ENCODE data around the gene RXRB. TPM values are rescaled to one million over a fixed set of nuclear protein-coding genes. Genes with fewer than 3 reads are reported as not detected.

RXRB gene
- 10 to 100 TPM; 33.4 to 36.3 TPM for total RNA-seq

GRCh38 chr6:33200219-33201146 lies at the start of gene RXRB, which contains the start of gene SLC39A7:
Gene RXRB, minus strand, starts transcription at chr6:33200665. Its CDS starts 189 bp downstream, at chr6:33200476.
Gene SLC39A7, plus strand, starts transcription at chr6:33200867. Its CDS starts 379 bp downstream, at chr6:33201246.
- H3K9me3 ChIP-seq: no peaks in the 10 kb centered on the region
- peak within 1 kb of the TSS; percentile 75 for H3K4me3 ChIP-seq
- intact Hi-C loops (cut with DNase I): no loop called here
- no peaks in the 10 kb centered on the region for H3K27me3 ChIP-seq
- peaks cover 15% of the 10 kb centered on the region for H3K4me1 ChIP-seq
- TF ChIP-seq CTCF (IDR thresholded peaks at IDR 0.05): no peak
- H3K9ac ChIP-seq (ENCODE audit: low read depth in 2 of 2, low read length in 2 of 2): peak within 1 kb of the TSS; percentile 93 to 96
- DNase-seq: peak; percentile 99
- H3K36me3 ChIP-seq: peaks cover 3% of the 10 kb centered on the region
- peak within 1 kb of the TSS; percentile 94 for H3K27ac ChIP-seq

DNA sequence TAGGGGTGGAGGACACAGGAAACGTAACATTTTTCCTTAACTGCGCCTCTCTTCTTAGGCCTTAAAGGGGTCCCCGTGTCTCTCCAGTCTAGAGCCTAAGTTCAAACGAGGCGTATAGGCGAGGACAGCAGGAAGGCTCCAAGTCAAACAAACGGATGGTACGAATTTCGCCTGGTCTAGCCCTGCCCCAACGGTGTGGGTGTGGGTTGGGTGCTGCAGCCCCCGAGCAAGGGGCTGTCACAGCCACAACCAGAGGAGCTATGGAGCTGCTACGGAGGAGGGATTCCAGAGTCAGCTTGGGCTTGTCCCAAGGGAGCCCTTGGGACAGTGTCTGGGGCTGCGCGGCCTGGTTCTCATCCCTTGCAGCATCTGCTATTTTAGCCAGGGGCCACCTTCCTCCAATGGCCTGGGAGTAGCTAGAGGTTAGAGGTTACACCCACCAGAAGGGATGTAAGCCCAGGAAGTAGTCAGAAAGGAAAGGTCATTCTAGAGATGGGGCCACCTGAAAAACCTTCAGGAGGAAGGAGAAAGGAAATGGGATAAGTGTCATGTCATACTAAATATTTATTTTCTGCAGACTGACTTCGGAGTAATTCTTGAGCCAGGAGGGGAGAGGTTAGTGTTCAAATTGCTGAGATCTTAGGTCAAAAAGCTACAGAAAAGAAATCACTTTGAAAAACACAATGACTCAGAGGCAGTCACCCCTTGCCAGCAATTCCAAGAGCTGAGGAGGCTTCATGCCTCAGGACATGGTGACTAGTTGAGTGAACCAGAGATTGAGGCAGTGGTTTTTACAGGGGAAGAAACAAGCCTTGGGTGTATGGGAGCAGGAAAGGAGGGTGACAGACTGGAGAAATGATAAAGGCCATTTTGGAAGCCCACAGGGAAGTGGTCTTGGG lies 49.5 kb upstream of the RXRB start:
- peak; percentile 32 for DNase-seq
- no peaks in the 10 kb centered on the region for H3K9me3 ChIP-seq
- peak overlapping the region; percentile 54 for H3K4me3 ChIP-seq
- H3K27ac ChIP-seq: peak overlapping the region; percentile 91
- H3K27me3 ChIP-seq: no peaks in the 10 kb centered on the region
- intact Hi-C loops (cut with DNase I): loop anchor here (2.0 to 5.0 kb wide), 3 partner anchors 88 to 235 kb away; no protein-coding TSS in a partner anchor
- H3K36me3 ChIP-seq: no peaks in the 10 kb centered on the region
- H3K4me1 ChIP-seq: peaks cover 5% of the 10 kb centered on the region
- H3K9ac ChIP-seq (ENCODE audit: low read depth in 2 of 2, low read length in 2 of 2): peak overlapping the region; percentile 93 to 95
- no peak for TF ChIP-seq CTCF (IDR thresholded peaks at IDR 0.05)

DNA sequence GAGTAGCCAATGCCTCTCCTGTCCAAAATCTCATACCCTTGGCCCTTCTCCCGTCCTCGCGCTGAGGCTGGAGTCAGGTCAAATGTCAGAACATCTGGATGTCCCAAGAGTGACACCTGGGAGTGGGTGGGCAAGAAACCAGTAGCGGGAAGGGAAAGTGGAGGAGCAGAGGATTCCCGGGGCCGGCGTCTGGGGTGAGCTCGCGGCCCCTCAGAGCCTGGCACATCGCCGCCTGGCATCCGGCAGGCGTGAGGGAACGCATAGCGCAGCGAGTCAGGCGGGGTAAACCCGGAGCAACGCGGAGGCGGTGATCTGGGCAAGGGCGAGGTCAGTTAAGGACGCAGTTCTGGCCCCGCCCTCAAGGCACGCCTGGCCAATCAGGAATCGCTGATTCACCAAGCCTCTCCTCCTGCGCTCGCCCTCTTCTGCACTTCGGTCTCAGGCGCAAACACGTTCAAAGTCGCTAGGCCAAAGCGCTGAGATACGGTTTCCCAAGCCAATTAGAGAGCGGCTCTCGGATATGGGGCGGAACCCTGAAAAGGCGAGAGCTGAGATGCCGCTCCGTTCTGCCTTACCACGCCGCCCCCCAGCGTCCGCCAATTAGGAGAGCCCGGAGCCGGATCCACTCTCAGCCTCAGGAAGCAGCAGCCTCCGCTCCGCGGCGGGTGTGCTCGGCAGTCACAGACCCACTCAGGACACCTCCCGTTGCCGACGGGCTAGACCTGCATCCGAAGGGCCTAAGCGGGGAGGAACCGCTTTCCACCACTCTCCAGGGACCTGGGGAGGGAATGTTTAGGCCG lies 48.7 kb upstream of the RXRB start:
- Histone ChIP-seq H3K27ac (peak overlapping the region; percentile 91), H3K27me3 (no peaks in the 10 kb centered on the region), H3K9ac (ENCODE audit: low read depth in 2 of 2, low read length in 2 of 2) (peak overlapping the region; percentile 93 to 95), H3K9me3 (no peaks in the 10 kb centered on the region), H3K36me3 (no peaks in the 10 kb centered on the region), H3K4me1 (peaks cover 5% of the 10 kb centered on the region), H3K4me3 (peak overlapping the region; percentile 54)
- TF ChIP-seq CTCF (IDR thresholded peaks at IDR 0.05): no peak
- intact Hi-C loops (cut with DNase I): loop anchor here (2.0 to 5.0 kb wide), 3 partner anchors 87 to 234 kb away; no protein-coding TSS in a partner anchor
- DNase-seq: peak; percentile 98

DNA sequence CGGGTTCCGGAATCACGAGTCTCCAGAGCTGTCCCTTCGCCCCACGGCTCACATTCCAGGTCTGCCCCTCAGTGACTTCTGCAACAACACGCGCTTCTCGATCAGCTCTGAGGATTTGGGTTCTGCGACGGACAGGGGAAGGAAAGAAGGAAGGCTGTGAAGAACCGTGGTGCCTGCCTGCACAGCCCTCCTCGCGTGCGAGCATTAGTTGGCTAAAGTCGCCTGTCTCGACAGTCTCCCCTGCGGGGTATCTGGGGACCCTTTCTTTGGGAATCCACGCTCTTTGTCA lies 48.1 kb upstream of the RXRB start:
- H3K36me3 ChIP-seq: no peaks in the 10 kb centered on the region
- H3K9me3 ChIP-seq: no peaks in the 10 kb centered on the region
- H3K9ac ChIP-seq (ENCODE audit: low read depth in 2 of 2, low read length in 2 of 2): peak overlapping the region; percentile 62 to 79
- DNase-seq: no peak
- no peaks in the 10 kb centered on the region for H3K27me3 ChIP-seq
- H3K4me3 ChIP-seq: peak overlapping the region; percentile 54
- TF ChIP-seq CTCF (IDR thresholded peaks at IDR 0.05): no peak
- peaks cover 5% of the 10 kb centered on the region for H3K4me1 ChIP-seq
- intact Hi-C loops (cut with DNase I): loop anchor here (2.0 to 5.0 kb wide), 3 partner anchors 86 to 234 kb away; no protein-coding TSS in a partner anchor
- H3K27ac ChIP-seq: peak overlapping the region; percentile 91

Data from colonic mucosa (tissue), 4 donors.